GM10266 (cell line): Measurements from ENCODE around the gene RGL1.
A peak's percentile ranks its signal among the peaks of the same experiment; 100 is the strongest.

Experiments
- DNase-seq: peaks from one replicate; pipeline ENCODE4 v3.0.0; 2012; ENCODE audit errors: extremely low spot score
- TF ChIP-seq, protein P1 (sequence below): IDR thresholded peaks from 2 replicates; pipeline ENCODE4 v1.5.1; 2012; ENCODE audit warnings: mild to moderate bottlenecking, low read depth; ENCODE audit not compliant: control insufficient read depth, insufficient read depth; ENCODE audit errors: missing control alignments

The RGL1 gene

DNA sequence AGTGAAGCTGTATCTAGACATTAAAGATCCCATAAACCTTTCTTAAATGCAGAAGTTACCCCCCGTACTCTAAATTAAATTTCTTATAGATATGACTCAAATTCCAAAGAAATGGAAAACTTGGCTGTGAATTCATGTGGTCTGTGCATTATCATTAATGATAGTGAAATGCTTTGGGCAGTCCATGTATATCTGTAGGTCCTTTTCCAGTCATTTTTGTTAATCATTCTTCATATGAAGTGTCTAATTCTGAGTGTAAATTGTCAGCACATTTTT, 89.3 kb downstream of the RGL1 start:
- TF ChIP-seq, protein P1, sequence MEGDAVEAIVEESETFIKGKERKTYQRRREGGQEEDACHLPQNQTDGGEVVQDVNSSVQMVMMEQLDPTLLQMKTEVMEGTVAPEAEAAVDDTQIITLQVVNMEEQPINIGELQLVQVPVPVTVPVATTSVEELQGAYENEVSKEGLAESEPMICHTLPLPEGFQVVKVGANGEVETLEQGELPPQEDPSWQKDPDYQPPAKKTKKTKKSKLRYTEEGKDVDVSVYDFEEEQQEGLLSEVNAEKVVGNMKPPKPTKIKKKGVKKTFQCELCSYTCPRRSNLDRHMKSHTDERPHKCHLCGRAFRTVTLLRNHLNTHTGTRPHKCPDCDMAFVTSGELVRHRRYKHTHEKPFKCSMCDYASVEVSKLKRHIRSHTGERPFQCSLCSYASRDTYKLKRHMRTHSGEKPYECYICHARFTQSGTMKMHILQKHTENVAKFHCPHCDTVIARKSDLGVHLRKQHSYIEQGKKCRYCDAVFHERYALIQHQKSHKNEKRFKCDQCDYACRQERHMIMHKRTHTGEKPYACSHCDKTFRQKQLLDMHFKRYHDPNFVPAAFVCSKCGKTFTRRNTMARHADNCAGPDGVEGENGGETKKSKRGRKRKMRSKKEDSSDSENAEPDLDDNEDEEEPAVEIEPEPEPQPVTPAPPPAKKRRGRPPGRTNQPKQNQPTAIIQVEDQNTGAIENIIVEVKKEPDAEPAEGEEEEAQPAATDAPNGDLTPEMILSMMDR: no peak
- no peak for DNase-seq

DNA sequence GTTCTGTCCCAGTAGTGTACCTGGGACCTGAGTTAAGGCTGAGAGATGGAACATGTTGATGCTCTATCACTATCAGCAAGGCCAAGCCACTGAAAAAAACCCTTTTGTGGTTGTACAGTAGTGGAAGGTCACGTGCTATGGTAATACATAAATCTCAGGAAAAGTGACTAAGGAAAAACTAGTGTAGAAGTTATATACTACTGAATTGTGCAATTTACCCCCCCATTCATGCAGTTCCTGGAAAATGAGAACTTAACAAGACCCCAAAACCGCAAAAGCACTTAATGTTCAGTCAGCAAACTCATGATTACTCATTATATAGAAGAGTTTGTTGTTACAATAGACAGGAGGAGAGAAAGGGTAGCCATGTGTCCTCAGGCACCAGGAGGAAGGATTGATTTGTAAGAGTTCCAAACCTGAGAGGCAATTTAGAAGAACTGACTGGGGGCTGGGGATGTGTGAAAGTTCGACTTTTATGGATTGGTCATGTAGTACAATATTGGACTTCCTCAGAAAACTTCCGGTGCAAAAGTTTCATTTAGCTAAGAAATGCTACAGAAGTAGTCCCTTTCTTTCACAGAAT, 91.6 kb downstream of the RGL1 start:
- TF ChIP-seq, protein P1: no peak
- no peak for DNase-seq

DNA sequence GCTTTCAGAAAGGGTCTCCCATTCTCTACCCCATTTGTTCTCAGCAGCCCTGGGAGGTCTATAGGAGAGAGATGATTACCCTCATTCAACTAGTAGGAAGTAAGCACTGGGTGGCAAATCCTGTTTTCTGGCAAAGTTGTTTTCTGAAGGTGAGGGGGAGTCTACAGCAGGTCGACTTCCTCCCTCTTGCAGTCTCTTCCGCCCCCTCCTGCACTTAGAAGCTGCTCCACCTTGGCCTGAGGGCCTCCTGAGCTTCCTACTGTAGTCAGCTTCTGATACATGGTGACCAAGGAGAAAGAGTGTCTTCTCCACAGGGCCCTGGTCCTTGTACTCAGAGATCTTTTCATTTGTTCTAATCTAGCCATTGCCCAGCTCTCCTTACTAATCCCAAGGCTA, 93.1 kb downstream of the RGL1 start:
- TF ChIP-seq, protein P1: no peak
- DNase-seq: no peak

DNA sequence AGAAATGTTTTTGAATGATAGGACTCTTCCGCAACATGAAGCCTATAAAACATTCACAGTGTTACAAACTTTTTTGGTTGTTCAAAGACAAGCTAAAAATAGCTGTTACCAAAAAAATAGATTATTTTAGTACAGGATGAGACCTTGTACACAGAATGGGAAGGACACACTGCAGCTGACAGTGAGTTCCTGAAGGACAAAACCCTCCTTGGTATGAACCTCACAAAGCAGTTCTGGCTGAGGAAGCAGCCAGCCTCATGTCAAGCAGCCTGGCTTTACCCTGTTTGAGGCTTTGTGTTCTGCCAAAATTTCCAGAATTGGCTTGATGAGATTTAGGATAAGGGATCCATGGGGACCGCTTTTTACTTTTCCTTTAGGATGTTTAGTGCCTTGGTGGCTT, 93.7 kb downstream of the RGL1 start:
- DNase-seq: no peak
- TF ChIP-seq, protein P1: no peak

DNA sequence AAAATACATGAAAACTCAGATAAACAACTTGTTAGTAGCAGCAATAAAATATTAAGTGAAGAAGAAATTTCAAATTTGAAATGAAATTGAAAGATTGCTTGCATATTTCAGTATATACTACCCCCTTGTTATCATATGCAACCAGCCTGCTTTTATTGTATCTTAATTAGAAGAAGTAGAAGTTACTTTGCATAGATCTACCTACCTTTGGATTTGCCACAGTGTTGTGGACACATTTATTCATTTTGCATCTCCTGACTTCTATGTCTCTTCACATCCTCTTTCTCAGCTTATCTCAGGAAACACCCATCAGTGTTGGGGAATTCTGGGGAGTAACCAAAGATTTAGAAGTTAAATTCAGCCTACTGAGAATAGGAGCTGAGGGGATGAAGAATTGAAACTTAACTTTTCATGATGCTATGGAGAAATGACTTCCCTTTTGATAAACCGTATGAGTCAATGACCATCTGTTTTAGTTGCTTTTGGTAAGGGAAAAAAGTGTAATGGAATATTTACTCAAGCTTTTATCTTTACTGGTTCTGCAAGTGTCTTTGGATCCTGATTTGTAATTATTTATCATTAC, 96.9 kb downstream of the RGL1 start:
- TF ChIP-seq, protein P1: no peak
- peak; percentile 6 for DNase-seq

DNA sequence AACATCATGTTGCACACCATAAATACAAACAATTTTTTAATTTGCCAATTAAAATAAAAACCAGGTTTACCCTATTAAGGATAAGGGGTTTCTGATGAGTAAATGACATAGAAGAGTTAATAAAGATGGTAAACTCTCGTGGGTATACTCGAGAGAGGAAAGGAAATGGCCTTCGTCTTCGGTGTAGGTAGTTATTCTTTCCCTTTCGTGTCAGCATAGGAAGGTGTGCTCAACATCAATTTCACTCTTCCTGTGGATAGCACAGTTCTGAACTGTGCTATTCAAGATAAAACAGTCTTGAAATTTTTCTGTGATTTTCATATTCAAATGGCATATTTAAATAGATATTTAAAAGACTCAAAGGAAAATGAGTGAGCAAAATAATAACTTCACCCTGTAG, 98.2 kb downstream of the RGL1 start:
- TF ChIP-seq, protein P1: no peak

DNA sequence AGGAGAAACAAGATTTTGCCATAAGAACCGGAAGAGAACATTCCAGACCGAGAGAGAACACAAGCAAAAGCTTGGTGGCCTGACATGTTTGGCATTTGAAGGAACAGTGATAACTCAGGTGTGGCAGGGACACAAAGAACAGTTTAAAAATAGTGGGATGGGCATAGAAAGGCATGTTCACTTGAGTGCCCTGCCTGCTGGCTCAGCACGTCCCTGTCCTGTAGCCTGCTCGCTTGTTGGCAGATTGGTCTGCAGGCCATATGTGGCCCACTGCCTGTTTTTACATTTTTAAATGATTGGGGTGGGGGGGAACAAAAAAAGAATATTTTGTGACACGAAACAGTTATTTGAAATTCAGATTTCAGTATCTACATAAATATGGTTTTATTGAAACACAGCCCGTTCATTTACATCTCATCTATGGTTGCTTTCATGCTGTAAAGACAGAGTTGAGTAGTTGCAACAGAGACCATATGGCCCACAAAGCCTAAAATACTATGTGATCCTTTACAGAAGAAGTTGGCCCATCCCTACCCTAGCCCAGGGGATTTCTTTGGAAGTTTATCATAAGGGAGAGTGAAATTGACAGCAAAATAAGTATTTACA, 100.7 kb downstream of the RGL1 start:
- TF ChIP-seq, protein P1: no peak
- no peak for DNase-seq

More for the DNA sequence above, 98.2 kb downstream of the RGL1 start:
- DNase-seq: no peak
